Renal cortex interstitium (tissue), 15 donors: ENCODE data around the gene METAP1D. TPM values are rescaled to one million over a fixed set of nuclear protein-coding genes. Genes with fewer than 3 reads are reported as not detected.
A peak's percentile ranks its signal among the peaks of the same experiment; 100 is the strongest.

Source experiments
- DNase-seq, 11 donors: peaks; one replicate each; pipeline ENCODE4 v3.0.0-alpha.2; 2013; ENCODE audit warnings: low read depth in 9 of 11, low spot score in 4 of 11; ENCODE audit errors: extremely low read depth in 1 of 11
- long read RNA-seq, 16 experiments: transcript quantifications; one replicate each; lab custom pipeline, GENCODE V29; 2026
- polyA plus RNA-seq, 3 donors: library from polyadenylated mRNA; unstranded; fragments of 120-200 nt; gene quantifications; one replicate each; pipeline ENCODE4 v1.2.1, GENCODE V29; 2013; ENCODE audit not compliant: insufficient read length in 3 of 3

METAP1D gene
- polyA plus RNA-seq = 10 to 100 TPM; 12.7 to 20.0 (median 15.3) TPM
- long read RNA-seq, donor 1 = 0 reads
- long read RNA-seq, donor 2 = 0 reads
- long read RNA-seq, donor 3, partial matches to known transcripts = 0 of 4 reads
- long read RNA-seq, donor 3, other reads (novel, unspliced or antisense) = 0 of 4 reads
- long read RNA-seq, donor 4, partial matches to known transcripts = 0 of 3 reads
- long read RNA-seq, donor 4, other reads (novel, unspliced or antisense) = 0 of 3 reads
- long read RNA-seq, donor 5 = 0 reads
- long read RNA-seq, donor 6, transcript METAP1D-206 (3 exons, 929 nt) = major isoform, 7 of 9 reads
- long read RNA-seq, donor 6, partial matches to known transcripts = 0 of 9 reads
- long read RNA-seq, donor 6, other reads (novel, unspliced or antisense) = 0 of 9 reads
- long read RNA-seq, donor 7, partial matches to known transcripts = 0 of 1 reads
- long read RNA-seq, donor 7, other reads (novel, unspliced or antisense) = 0 of 1 reads
- long read RNA-seq, donor 8, transcript METAP1D-206 (3 exons, 929 nt) = major isoform, 7 of 15 reads
- long read RNA-seq, donor 8, partial matches to known transcripts = 8 of 15 reads
- long read RNA-seq, donor 8, other reads (novel, unspliced or antisense) = 0 of 15 reads
- long read RNA-seq, donor 9, partial matches to known transcripts = 0 of 2 reads
- long read RNA-seq, donor 9, other reads (novel, unspliced or antisense) = 0 of 2 reads
- long read RNA-seq, donor 10, partial matches to known transcripts = 0 of 3 reads
- long read RNA-seq, donor 10, other reads (novel, unspliced or antisense) = 0 of 3 reads
- long read RNA-seq, donor 11, partial matches to known transcripts = 0 of 4 reads
- long read RNA-seq, donor 11, other reads (novel, unspliced or antisense) = 0 of 4 reads
- long read RNA-seq, donor 12, partial matches to known transcripts = 0 of 2 reads
- long read RNA-seq, donor 12, other reads (novel, unspliced or antisense) = 0 of 2 reads
- long read RNA-seq, donor 13, partial matches to known transcripts = 0 of 1 reads
- long read RNA-seq, donor 13, other reads (novel, unspliced or antisense) = 0 of 1 reads
- long read RNA-seq, donor 14, partial matches to known transcripts = 0 of 1 reads
- long read RNA-seq, donor 14, other reads (novel, unspliced or antisense) = 0 of 1 reads
- long read RNA-seq, donor 15, partial matches to known transcripts = 0 of 4 reads
- long read RNA-seq, donor 15, other reads (novel, unspliced or antisense) = 0 of 4 reads
- long read RNA-seq, donor 16, partial matches to known transcripts = 25 of 28 reads
- long read RNA-seq, donor 16, other reads (novel, unspliced or antisense) = 0 of 28 reads

DNA sequence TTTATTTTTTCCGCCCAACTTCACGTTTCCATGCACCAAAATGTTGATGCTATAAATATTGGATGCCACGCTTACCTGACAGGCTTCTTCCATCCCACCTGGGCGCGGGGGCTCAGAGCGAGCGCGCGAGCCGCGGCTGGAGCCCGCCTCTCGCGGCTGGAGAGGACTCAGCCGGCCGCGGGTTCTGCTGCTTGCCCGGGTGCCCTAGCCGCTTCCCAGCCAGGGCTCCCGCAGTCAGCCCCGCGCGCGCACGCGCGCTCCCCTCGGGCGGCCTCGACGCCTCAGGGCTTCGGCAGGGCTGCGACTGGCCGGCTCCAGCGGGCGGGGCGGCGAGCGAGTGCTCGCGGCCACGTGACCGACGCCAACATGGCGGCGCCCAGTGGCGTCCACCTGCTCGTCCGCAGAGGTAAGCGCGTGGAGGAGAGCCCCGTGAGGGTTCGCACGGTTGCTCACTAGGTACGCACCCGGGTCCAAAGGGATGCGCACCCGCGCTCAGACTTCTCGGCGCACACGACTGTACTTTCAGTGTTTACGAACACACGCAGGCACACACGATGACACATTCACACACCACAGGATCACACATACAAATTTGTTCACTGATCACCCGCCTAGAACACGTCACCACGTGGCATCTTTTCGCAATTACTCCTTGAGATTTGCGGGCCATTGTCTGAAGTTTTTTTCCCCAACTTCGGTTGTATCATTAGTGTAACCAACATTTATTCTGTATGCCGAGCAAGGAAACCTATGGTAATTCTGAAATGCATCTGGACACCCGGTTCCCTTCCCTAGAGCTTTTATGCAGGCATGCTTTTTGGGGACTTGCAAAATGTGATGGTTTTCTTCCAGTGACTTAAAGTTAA lies at the start of gene METAP1D:
Gene METAP1D, plus strand, starts transcription at position 350 of the 866 bp plus-strand sequence. Its CDS starts 17 bp downstream, at position 367.
- DNase-seq = peak; percentile 68 to 90 (median 85)

GRCh38 chr2:171952276-171952675 lies 47.5 kb upstream of the METAP1D start:
- DNase-seq = no peak

- no peak for DNase-seq
These were observed 47.0 kb upstream of the METAP1D start for GRCh38 chr2:171952748-171953147.

GRCh38 chr2:171956135-171956825 lies 43.5 kb upstream of the METAP1D start:
- DNase-seq = no peak

DNA sequence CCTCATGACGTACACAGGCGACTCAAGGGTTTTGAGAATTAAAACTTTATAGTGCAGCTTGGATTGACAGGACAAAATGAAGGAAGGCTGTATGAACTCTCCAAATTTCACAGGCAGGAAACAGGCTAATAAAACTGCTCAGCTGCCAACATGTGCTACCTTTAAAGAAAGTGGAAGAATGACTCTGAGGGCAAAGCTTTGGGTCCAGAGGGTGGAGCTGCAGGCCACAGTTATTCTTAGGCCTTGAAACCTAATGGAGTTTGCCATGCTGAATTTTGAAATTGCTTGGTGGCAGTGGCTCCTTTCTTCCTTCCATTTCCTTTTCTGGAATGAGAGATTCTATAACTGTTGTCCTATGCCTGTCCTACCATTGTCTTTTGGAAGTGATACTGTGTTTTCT lies 42.7 kb upstream of the METAP1D start:
- no peak for DNase-seq

DNA sequence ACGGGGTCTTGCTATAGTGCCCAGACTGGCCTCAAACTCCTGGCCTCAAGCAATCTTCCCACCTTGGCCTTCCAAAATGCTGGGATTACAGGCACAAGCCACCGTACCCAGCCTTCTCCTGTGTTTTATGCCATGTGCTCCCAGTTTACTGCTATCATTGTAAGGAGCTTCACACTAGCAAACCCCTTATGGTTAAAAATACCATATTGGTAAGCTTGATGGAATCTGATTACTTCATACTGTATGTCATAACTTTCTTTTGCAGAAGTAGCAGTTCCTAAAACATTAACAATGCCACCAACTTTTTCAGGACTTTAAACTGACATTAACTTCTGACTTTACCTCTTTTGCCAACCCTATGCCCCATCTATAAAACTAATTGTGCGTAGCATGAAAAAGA lies 41.3 kb upstream of the METAP1D start:
- DNase-seq = no peak

GRCh38 chr2:171959998-171960397 lies 39.8 kb upstream of the METAP1D start:
- DNase-seq = no peak

DNA sequence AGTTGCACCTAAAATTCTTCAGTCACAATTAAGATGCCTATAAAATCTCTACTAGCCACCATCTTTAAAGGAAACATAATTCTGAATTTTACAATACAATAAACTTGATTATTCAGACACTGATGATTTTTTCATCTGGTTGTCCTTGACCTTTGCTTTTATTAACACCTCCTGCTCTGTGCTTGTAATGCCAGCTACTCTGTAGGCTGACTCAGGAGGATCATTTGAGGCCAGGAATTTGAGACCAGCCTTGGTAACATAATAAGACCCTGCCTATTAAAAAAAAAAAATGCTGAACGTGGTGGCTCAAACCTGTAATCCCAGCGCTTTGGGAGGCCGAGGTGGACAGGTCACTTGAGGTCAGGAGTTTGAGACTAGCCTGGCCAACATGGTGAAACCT lies 39.2 kb upstream of the METAP1D start:
- no peak for DNase-seq

GRCh38 chr2:171963198-171963597 lies 36.6 kb upstream of the METAP1D start:
- DNase-seq = no peak

DNA sequence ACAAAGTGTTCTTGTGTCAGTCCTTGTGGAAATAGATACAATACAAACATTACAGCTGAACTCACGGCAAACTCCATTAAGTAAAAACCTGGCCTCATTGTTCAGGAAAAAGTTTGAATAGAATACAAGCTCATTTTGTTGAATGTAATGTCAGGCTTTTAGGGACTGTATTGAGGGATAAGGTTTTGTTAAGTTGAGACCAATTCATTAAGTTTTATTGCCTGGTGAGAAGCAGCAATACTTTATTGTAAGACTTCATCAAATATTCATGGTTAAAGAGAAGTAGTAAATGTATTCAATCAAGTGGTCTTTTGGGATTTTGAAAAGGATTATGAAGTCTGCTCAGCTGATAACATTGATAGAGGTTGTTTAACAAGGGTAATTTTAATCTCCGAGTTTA lies 35.4 kb upstream of the METAP1D start:
- DNase-seq = no peak

GRCh38 chr2:171965238-171965637 lies 34.5 kb upstream of the METAP1D start:
- no peak for DNase-seq

DNA sequence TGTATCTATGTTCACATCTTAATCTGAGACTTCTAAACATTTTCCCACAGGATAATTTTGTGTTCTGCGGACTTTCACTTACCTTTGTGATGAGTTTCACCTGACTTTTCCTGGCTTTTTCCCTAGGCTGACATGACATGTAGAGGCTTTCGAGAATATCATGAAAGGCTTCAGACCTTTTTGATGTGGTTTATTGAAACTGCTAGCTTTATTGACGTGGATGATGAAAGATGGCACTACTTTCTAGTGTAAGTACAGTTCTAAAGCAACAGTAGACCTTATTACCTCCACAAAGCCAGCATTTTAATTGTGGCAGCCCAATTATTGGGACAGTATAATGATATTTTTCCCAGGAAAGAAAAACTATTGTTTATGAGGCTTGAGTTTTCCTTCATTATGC lies 34.1 kb upstream of the METAP1D start:
- DNase-seq = no peak

- DNase-seq = no peak
These were observed 33.5 kb upstream of the METAP1D start for GRCh38 chr2:171966235-171966634.

- DNase-seq = no peak
These were observed 33.1 kb upstream of the METAP1D start for GRCh38 chr2:171966688-171967087.

DNA sequence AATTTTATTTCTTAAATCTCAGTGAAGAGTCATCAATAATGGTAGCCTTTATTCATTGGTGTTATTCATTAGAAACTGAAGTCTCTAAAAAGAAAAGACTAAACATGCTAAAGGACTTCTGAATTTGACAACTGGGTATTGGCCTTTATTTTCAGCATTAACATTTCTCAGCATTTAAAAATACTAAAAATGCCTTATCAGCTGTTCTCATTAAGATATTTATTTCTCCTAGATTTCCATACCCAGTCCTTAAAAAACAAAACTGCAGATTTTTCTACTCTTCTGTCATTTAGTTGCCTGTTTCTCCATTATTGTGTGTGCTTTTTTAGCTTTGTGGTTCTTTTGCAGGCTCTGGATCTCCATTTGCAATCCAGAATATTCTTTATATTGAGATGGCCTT lies 31.2 kb upstream of the METAP1D start:
- no peak for DNase-seq

DNA sequence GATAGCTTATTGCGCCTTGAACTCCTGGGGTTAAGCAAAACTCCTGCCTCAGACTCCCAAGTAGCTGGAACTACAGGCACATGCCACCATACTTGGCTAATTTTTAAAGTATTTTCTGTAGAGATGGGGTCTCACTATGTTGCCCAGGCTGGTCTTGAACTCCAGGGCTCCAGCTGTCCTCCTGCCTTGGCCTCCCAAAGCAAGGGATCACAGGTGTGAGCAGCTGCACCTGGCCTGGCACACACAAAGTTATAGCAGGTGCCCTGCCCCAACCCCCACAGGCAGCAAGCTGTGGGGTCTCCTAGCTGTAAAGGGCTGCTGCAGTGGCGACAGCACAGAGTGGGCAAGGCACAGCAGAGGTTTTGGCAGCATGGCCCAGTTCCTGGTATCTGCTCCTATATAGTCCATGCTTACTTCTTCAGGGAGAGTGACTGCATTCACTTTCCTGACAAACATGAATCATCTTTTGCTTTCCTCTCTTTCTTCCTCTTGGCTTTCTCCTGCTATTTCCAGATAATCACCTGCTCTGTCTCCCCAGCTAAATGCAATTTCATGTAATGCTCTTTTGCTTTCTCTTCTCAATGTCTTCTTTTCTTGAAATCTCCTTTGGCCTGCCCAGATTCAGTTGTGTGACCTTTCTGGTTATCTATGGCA lies 27.3 kb upstream of the METAP1D start:
- no peak for DNase-seq

DNA sequence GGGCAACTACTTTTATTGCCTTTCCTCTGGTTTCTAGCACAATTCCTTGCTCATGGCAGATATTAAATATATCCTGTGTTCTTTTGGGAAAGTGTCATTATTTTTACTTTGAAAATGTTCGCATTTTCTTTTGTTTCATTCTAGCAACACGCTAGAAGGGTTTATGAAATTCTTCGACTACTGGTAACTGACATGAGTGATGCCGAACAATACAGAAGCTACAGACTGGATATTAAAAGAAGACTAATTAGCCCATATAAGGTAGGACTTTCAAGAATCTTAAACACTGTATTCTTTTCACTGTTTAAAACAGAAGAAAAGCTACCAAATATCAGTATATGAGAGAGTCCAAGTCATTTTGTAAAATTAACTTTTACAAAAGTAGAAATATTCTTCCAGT lies 20.6 kb upstream of the METAP1D start:
- DNase-seq = no peak
